ENCODE results near the gene VRK1.

DNA sequence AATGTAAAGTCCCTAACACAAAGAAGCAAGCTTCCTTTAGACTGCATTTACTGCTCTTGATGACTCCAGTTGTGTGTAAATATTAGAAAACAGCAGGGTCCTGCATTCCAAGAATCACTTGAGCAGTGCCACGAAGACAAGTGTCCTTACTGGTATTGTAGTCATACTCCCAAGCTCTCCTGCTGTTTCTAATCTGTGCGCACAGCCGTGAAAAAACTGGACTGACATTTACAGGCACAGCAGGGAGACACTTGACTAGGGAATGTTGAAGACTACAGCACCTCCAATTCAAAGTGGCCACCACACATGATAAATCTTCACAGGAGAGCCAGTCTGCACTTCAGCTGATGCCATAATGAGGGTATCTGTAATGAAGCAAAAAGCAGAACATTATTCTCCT, 91.4 kb downstream of the VRK1 start:
- TF ChIP-seq, protein P1, sequence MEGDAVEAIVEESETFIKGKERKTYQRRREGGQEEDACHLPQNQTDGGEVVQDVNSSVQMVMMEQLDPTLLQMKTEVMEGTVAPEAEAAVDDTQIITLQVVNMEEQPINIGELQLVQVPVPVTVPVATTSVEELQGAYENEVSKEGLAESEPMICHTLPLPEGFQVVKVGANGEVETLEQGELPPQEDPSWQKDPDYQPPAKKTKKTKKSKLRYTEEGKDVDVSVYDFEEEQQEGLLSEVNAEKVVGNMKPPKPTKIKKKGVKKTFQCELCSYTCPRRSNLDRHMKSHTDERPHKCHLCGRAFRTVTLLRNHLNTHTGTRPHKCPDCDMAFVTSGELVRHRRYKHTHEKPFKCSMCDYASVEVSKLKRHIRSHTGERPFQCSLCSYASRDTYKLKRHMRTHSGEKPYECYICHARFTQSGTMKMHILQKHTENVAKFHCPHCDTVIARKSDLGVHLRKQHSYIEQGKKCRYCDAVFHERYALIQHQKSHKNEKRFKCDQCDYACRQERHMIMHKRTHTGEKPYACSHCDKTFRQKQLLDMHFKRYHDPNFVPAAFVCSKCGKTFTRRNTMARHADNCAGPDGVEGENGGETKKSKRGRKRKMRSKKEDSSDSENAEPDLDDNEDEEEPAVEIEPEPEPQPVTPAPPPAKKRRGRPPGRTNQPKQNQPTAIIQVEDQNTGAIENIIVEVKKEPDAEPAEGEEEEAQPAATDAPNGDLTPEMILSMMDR (IDR thresholded peaks at IDR 0.05; ENCODE audit: borderline replicate concordance, extremely low read depth, low read length, poor library complexity, severe bottlenecking): no peak
- no peak for TF ChIP-seq EZH2 (IDR thresholded peaks at IDR 0.05; ENCODE audit: borderline replicate concordance, low read depth, low read length, severe bottlenecking)

Data from DND-41 (cell line).